Sigmoid colon (tissue), 4 donors: ENCODE data around the gene DNAH14.
A peak's percentile ranks its signal among the peaks of the same experiment; 100 is the strongest.

Experiments used
- CTCF ChIP-seq, 4 experiments: fragments of 450-650 bp in 3 of 4; fragments of 200-600 bp in 1 of 4; IDR thresholded peaks; one replicate each; pipeline ENCODE4 v1.5.1; 2016 to 2019; ENCODE audit warnings: antibody characterized with exemption in 4 of 4, mild to moderate bottlenecking in 3 of 4, moderate library complexity in 2 of 4
- EP300 ChIP-seq, 4 donors: sonication (generic); formaldehyde crosslinking; IDR thresholded peaks; one replicate each; pipeline ENCODE4 v1.6.1; 2017; ENCODE audit warnings: antibody characterized with exemption in 4 of 4
- POLR2A ChIP-seq, 2 donors: fragments of 450-650 bp; IDR thresholded peaks; one replicate each; pipeline ENCODE4 v1.6.1; 2016; ENCODE audit warnings: antibody characterized with exemption in 2 of 2, mild to moderate bottlenecking in 2 of 2, moderate library complexity in 2 of 2
- POLR2AphosphoS5 ChIP-seq, 4 donors: sonication (generic); formaldehyde crosslinking; IDR thresholded peaks; one replicate each; pipeline ENCODE4 v1.6.1; 2017; ENCODE audit warnings: antibody characterized with exemption in 4 of 4

- peak; percentile 80 to 94 (median 90) for TF ChIP-seq POLR2AphosphoS5 (IDR thresholded peaks at IDR 0.05)
- TF ChIP-seq CTCF (IDR thresholded peaks at IDR 0.05), result no peak
- TF ChIP-seq POLR2A (IDR thresholded peaks at IDR 0.05), result no peak
- peak; percentile 76 to 96 (median 94) for TF ChIP-seq EP300 (IDR thresholded peaks at IDR 0.05)
Observed at GRCh38 chr1:225447650-225448089, 518.2 kb downstream of the DNAH14 start.
